T-helper 17 cell (primary cell): Measurements from ENCODE around the gene SYCN. TPM values are rescaled to one million over a fixed set of nuclear protein-coding genes. Genes with fewer than 3 reads are reported as not detected.

Source experiments
- ATAC-seq: fragments of 150-1000 bp; cut with Tn5 transposase; 2 replicates; pipeline ENCODE4 v1.10.0; 2021; ENCODE audit warnings: mild to moderate bottlenecking, moderate library complexity
- DNase-seq, 3 donors: peaks; one replicate each; pipeline versions ENCODE4 v3.0.0 to v3.0.0-alpha.2; 2020 to 2021
- H3K9me3 ChIP-seq: one replicate; pipeline ENCODE4 v1.7.0; 2013; ENCODE audit warnings: low read length, mild to moderate bottlenecking; ENCODE audit not compliant: control insufficient read depth, poor library complexity, severe bottlenecking
- H3K27ac Mint-ChIP-seq: one replicate; pipeline ENCODE4 v1.8.0; 2022; ENCODE audit warnings: mild to moderate bottlenecking, moderate library complexity, mixed read lengths
- H3K27me3 Mint-ChIP-seq: one replicate; pipeline ENCODE4 v1.8.0; 2022; ENCODE audit warnings: mixed read lengths
- H3K36me3 Mint-ChIP-seq: one replicate; pipeline ENCODE4 v1.8.0; 2022; ENCODE audit warnings: low read depth, mixed read lengths
- H3K4me1 Mint-ChIP-seq: one replicate; pipeline ENCODE4 v1.8.0; 2022; ENCODE audit warnings: mild to moderate bottlenecking, mixed read lengths
- H3K4me3 Mint-ChIP-seq: one replicate; pipeline ENCODE4 v1.8.0; 2022; ENCODE audit warnings: mild to moderate bottlenecking, moderate library complexity, mixed read lengths
- total RNA-seq, 4 donors: library from RNA in 2 of 4; stranded (reverse) in 2 of 4; gene quantifications; one replicate each; pipeline ENCODE4 v1.2.3 and lab custom pipeline; 2022 to 2026

The SYCN gene
- total RNA-seq, 2 donors from 2014 or later: not detected

DNA sequence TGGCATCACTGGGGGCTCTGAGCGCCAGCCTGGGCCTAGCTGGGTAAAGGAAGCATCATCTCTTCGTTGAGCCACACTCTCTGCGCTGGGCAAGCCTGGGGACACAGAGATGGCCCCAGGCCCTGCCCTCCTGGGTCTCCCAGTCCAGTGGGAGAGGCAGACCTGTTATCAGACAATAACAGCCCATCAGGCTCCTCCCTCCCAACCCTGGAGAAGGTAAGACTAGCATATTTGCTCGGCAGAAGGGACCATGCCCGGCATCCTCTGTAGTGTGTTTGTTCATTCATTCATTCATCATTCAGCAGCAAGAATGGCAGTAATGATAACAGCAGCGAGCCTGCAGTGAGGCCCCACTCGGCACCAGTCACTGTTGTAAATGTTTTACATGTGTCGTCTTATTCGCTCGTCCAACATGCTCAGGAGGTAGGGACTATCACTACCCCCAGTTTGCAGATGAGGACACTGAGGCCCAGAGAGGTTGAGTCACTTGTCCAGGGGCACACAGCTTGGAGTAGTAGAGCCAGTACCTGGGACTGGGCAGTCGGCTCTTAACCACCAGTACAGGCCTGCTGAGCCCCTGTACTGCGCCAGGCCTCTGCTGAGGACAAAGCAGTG lies 45.3 kb downstream of the SYCN start:
- no peak for ATAC-seq
- Mint-ChIP-seq H3K36me3 (peaks cover 3% of the 10 kb centered on the region), H3K4me3 (no peak overlapping the region), H3K27me3 (no peaks in the 10 kb centered on the region), H3K27ac (peak overlapping the region; percentile 54), H3K4me1 (peaks cover 30% of the 10 kb centered on the region)
- no peak for DNase-seq
- no peaks in the 10 kb centered on the region for H3K9me3 ChIP-seq

DNA sequence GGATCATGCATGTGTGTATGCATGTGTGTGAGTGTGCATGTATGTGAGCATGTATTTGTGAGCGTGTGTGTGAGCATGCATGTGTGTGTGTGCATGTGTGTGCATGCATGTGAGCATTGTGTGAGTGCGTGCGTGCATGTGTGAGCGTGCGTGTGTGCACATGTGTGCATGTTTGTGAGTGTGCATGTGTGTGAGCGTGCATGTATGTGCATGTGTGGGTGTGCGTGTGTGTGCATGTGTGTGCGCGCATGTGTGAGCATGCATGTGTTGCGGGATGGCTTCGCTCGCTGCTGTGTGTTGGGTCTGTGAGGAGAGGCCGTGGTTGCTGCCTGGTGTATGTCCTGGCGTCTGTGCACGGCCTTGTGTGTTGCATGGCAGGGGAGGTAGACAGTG lies 46.1 kb downstream of the SYCN start:
- Mint-ChIP-seq H3K36me3 (peaks cover 4% of the 10 kb centered on the region), H3K27me3 (no peaks in the 10 kb centered on the region), H3K4me3 (no peak overlapping the region), H3K4me1 (peaks cover 30% of the 10 kb centered on the region), H3K27ac (peak overlapping the region; percentile 54)
- DNase-seq: no peak
- no peak for ATAC-seq
- H3K9me3 ChIP-seq: no peaks in the 10 kb centered on the region

DNA sequence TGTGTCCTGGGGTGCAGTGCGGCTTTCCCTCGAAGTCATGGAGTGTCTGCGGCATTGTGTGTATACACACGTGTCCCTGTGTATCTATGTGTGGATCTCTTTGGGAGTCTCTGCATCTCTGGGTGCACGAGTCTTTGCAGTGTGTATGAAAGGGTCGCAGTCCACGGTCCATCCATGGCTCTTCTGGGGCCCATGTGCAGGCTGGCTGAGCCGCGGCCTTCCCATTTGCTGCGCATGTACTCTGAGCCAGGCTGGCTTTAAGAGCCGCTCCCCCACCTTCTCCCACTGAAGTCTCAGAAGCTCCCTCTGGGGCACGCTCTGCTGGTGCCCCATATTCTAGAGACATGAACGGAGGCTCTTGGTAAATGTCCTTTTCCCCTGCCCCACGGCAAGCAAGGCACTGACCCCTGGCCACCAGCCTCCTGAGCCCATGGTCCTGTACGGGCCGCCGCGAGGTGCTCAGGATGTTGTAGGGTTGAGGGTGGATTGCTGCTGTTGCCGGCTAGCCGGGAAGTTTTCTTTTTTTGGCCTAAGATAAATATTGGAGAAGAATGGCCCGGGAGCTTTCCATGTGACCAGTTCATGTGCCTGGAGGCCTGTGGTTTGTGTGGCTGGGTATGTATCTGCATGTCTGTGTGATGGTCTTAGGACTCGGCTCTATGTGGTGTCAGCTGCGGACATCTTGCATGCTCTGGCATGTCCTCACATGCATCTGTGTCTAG lies 46.6 kb downstream of the SYCN start:
- H3K9me3 ChIP-seq: no peaks in the 10 kb centered on the region
- DNase-seq (no peak), ATAC-seq (no peak)
- H3K27ac Mint-ChIP-seq: peak overlapping the region; percentile 54
- H3K27me3 Mint-ChIP-seq: no peaks in the 10 kb centered on the region
- H3K4me3 Mint-ChIP-seq: no peak overlapping the region
- H3K36me3 Mint-ChIP-seq: peaks cover 2% of the 10 kb centered on the region
- peaks cover 26% of the 10 kb centered on the region for H3K4me1 Mint-ChIP-seq

DNA sequence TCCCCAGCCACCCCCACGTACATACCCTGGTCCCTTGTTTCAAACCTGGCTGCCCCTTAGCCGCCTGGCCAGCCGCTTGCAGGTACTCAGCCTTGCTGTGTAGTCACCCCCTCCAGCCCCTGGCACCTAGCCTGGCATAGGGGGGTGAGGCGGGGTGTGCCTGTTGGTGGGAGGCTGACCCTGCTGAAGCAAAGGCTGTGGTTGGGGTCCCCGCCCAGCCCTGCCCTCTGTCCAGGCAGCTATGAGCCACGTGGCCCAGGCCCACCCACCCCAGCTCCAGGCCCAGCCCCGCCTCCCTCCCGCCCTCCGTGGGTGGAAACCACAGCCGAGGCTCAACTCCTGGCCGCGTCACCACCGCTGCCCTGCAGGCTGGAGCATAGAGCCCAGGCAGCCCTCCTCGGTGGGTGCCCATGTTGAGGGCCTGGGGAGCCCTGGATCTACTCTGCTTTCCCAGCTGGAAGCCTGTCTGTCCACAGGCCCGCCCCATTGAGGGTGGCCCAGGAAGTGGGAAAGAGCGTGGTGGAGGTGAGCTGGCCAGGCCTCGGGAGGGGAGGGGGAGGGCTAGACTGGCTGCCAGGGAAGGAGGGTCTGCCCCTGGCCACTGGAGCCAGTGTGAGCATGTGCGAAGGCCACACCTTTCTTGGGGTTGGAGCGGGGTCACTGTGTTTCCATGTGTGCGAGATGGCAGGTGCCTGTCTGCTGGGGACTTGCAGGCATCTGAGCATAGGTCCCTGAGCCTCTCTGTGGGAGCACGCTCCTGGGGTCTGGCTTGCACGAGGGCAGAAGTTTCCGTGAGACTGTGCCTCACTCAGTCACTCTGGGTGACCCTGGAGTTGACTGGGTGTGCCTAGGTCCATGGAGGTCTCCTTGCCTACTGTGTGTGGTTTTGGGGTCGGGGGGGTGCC lies 47.5 kb downstream of the SYCN start:
- Mint-ChIP-seq H3K27me3 (no peaks in the 10 kb centered on the region), H3K4me3 (no peak overlapping the region), H3K4me1 (peaks cover 24% of the 10 kb centered on the region), H3K27ac (no peak overlapping the region), H3K36me3 (peaks cover 2% of the 10 kb centered on the region)
- H3K9me3 ChIP-seq: no peaks in the 10 kb centered on the region
- no peak for DNase-seq
- ATAC-seq: no peak

DNA sequence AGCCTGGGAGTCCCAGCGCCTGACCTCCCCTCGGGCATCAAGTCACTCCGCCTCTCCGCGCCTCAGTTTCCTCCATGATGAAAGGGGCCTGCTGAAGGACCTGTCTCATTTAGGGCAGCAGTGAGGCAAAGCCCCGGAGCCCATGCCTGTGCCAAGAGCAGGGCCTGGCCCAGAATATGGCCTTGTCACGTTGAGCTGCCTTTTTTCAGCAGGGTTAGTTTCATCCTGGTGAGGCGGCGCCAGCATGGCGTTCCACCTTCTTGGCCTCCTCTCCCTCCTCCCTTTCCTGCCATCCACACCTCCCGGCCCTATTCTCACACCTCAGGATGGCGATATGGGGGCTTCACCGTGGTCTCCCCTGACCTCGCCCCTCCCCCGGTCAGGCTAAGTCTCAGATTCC lies 48.3 kb downstream of the SYCN start:
- Mint-ChIP-seq H3K27ac (peak overlapping the region; percentile 21), H3K27me3 (no peaks in the 10 kb centered on the region), H3K36me3 (peaks cover 2% of the 10 kb centered on the region), H3K4me3 (no peak overlapping the region), H3K4me1 (peaks cover 24% of the 10 kb centered on the region)
- no peak for DNase-seq
- no peaks in the 10 kb centered on the region for H3K9me3 ChIP-seq
- ATAC-seq: no peak

DNA sequence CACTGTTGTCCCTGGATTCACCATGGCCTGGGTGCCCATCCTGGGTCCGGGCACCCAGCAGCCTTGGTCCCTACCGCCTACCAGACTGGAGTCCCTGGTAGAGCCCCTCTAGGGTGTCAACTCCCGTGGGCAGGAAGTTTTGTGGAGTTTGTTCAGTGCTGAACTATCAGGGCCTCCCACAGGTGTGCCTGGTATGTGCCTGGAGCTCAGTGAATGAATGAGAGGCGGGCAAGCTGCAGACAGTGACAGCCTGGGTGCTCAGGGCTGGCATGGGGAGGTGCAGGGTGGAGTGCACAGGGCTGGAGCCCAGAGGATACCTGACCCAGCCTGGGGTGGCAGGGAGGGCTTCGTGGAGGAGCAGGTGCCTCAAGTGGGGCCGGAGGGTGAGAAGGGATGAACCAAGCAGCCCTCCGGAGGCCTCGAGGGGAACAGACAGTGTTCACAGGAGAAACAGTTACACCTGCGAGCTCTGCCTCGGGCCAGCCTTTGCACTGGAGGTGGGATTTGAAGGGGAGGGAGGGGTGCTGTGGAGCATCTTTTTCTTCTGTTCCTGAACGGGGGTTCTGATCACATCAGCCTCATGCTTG lies 48.9 kb downstream of the SYCN start:
- DNase-seq (no peak), ATAC-seq (no peak)
- Mint-ChIP-seq H3K27ac (peak overlapping the region; percentile 21), H3K27me3 (no peaks in the 10 kb centered on the region), H3K4me1 (peaks cover 25% of the 10 kb centered on the region), H3K36me3 (peaks cover 2% of the 10 kb centered on the region), H3K4me3 (no peak overlapping the region)
- H3K9me3 ChIP-seq: no peaks in the 10 kb centered on the region

DNA sequence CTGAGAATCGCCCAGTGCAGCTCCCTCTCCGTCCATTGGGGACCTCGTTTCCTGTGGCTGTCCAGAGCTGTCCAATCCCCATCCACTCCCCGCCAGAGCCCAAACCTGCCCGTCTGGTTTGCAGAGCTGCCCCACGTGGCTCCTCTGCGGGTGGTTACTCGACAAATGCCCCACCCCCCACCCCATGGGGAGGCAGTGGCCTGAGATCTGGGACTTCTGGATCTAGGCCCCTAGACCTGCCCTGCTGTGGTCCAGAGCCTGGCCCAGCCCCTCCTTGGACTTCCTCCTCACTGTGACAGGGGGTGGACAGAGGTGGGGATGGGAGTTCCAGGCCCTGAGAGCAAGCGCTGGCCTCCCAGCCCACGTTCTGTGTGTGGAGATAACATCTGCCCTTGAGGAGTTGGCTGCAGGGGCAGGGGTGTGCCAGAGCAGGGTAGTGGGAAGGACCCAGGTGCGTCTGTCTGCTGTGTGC lies 49.4 kb downstream of the SYCN start:
- no peak overlapping the region for H3K27ac Mint-ChIP-seq
- H3K4me3 Mint-ChIP-seq: no peak overlapping the region
- peaks cover 2% of the 10 kb centered on the region for H3K36me3 Mint-ChIP-seq
- ATAC-seq (no peak), DNase-seq (no peak)
- no peaks in the 10 kb centered on the region for H3K9me3 ChIP-seq
- H3K4me1 Mint-ChIP-seq: peaks cover 25% of the 10 kb centered on the region
- H3K27me3 Mint-ChIP-seq: no peaks in the 10 kb centered on the region

DNA sequence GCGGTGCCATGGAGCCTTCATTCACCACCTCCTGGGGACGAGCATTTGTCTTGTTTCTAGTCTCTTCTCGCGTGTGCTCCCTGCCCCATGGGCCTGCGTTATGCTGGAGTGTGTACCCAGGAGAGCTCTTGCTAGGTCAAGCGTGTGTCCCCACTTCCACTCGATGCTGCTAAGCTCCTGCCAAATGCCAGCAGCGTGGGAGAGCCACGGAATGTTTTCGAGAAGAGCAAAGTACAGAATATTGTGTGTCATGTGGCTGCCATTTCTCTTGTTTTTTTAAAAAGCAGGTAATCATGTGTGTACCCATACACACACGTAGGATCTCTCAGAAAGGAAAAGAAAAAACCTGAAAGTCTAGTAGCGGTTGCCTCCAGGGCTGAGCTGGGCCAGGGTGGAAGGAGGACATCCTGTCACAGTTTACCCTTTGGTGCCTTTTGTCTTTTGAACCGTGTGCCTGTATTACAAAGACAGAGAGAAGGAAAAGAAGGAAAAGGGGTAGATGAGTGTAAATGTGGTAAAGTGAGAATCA lies 49.9 kb downstream of the SYCN start:
- Mint-ChIP-seq H3K36me3 (peaks cover 2% of the 10 kb centered on the region), H3K27me3 (no peaks in the 10 kb centered on the region), H3K4me1 (peaks cover 25% of the 10 kb centered on the region), H3K27ac (no peak overlapping the region), H3K4me3 (no peak overlapping the region)
- no peaks in the 10 kb centered on the region for H3K9me3 ChIP-seq
- ATAC-seq (no peak), DNase-seq (no peak)

Other genes with a start within 250 kb of the SYCN start
- under 1 TPM in 1 of 2 donors, not detected in 1; 0.16 TPM for gene FBXO17, start 228.5 kb downstream of the SYCN start, total RNA-seq
- gene FBXO27, start 171.7 kb downstream of the SYCN start, total RNA-seq: 1 to 10 TPM in 1 of 2 donors, under 1 TPM in 1; 0.40 to 1.6 TPM
- not detected for gene ACP7, start 119.9 kb downstream of the SYCN start, total RNA-seq
- gene PAK4, start 78.5 kb downstream of the SYCN start, total RNA-seq: 1 to 10 TPM; 9.6 to 9.7 TPM
- not detected for gene NCCRP1, start 7.3 kb downstream of the SYCN start, total RNA-seq
- not detected for gene IFNL3, start 40.7 kb upstream of the SYCN start, total RNA-seq
- not detected for gene IFNL4, start 44.6 kb upstream of the SYCN start, total RNA-seq
- gene IFNL2, start 64.1 kb upstream of the SYCN start, total RNA-seq: not detected
- not detected for gene IFNL1, start 92.1 kb upstream of the SYCN start, total RNA-seq
- 1 to 10 TPM; 2.2 to 3.7 TPM for gene LRFN1, start 116.6 kb upstream of the SYCN start, total RNA-seq
- gene GMFG, start 131.8 kb upstream of the SYCN start, total RNA-seq: 100 to 1,000 TPM; 351 to 377 TPM
- gene SAMD4B, start 138.2 kb upstream of the SYCN start, total RNA-seq: 10 to 100 TPM; 64.2 to 93.2 TPM
- gene PAF1, start 186.8 kb upstream of the SYCN start, total RNA-seq: 100 to 1,000 TPM; 113 to 127 TPM
- 10 to 100 TPM; 43.4 to 43.6 TPM for gene MED29, start 187.1 kb upstream of the SYCN start, total RNA-seq
- 1,000 to 10,000 TPM; 1,082 to 1,318 TPM for gene ZFP36, start 202.6 kb upstream of the SYCN start, total RNA-seq
- gene PLEKHG2, start 208.4 kb upstream of the SYCN start, total RNA-seq: 100 to 1,000 TPM; 119 to 129 TPM
- 1,000 to 10,000 TPM; 3,790 to 3,904 TPM for gene RPS16, start 231.7 kb upstream of the SYCN start, total RNA-seq
- 100 to 1,000 TPM; 346 to 352 TPM for gene SUPT5H, start 241.3 kb upstream of the SYCN start, total RNA-seq